T47D (cell line): ENCODE measurements around the gene IMP3.

Experiments
- DNase-seq, 2 experiments: peaks; one replicate each; pipeline versions ENCODE4 v3.0.0 to v3.0.0-alpha.2; 2011 to 2012; ENCODE audit warnings: low read depth in 1 of 2, low spot score in 1 of 2
- JUND ChIP-seq: IDR thresholded peaks from 2 replicates; pipeline ENCODE4 v1.6.1; 2012; ENCODE audit warnings: low read depth
- in situ Hi-C: cut with HindIII; loops from 2 replicates; pipeline ENCODE4 v1.10.0; 2016; ENCODE audit warnings: low sequenced_read_pairs, low pct_unique_long_range_greater_than_20kb

IMP3 gene

GRCh38 chr15:75663931-75664421 lies 24.0 kb upstream of the IMP3 start:
- in situ Hi-C loops: no loop called here
- no peak for TF ChIP-seq JUND
- no peak for DNase-seq

- DNase-seq: no peak
- no peak for TF ChIP-seq JUND
- in situ Hi-C loops: no loop called here
Measured at GRCh38 chr15:75662823-75663519, 22.9 kb upstream of the IMP3 start.

- DNase-seq: no peak
- no peak for TF ChIP-seq JUND
- in situ Hi-C loops: no loop called here
Measured at GRCh38 chr15:75661756-75662140, 21.7 kb upstream of the IMP3 start.

GRCh38 chr15:75661100-75661755 lies 21.2 kb upstream of the IMP3 start:
- in situ Hi-C loops: no loop called here
- no peak for DNase-seq

GRCh38 chr15:75659928-75660645 lies 20.1 kb upstream of the IMP3 start:
- in situ Hi-C loops: no loop called here
- DNase-seq: no peak
- no peak for TF ChIP-seq JUND

More at GRCh38 chr15:75661100-75661755, 21.2 kb upstream of the IMP3 start:
- TF ChIP-seq JUND: no peak

- in situ Hi-C loops: no loop called here
- DNase-seq: no peak
- no peak for TF ChIP-seq JUND
Measured at GRCh38 chr15:75659141-75659771, 19.2 kb upstream of the IMP3 start.

- in situ Hi-C loops: no loop called here
- DNase-seq: no peak
- no peak for TF ChIP-seq JUND
Measured at GRCh38 chr15:75656813-75657212, 16.8 kb upstream of the IMP3 start.

- TF ChIP-seq JUND: no peak
- no peak for DNase-seq
- in situ Hi-C loops: no loop called here
Measured at GRCh38 chr15:75656331-75656730, 16.3 kb upstream of the IMP3 start.

- TF ChIP-seq JUND: no peak
- in situ Hi-C loops: no loop called here
- no peak for DNase-seq
Measured at GRCh38 chr15:75655931-75656330, 15.9 kb upstream of the IMP3 start.

- no peak for DNase-seq
- in situ Hi-C loops: no loop called here
- no peak for TF ChIP-seq JUND
Measured at GRCh38 chr15:75654201-75654907, 14.3 kb upstream of the IMP3 start.

GRCh38 chr15:75653347-75653913 lies 13.4 kb upstream of the IMP3 start:
- DNase-seq: no peak
- in situ Hi-C loops: no loop called here

More at GRCh38 chr15:75653347-75653913, 13.4 kb upstream of the IMP3 start:
- no peak for TF ChIP-seq JUND
